Measurements from ENCODE around the gene LRRFIP1. TPM values are rescaled to one million over a fixed set of nuclear protein-coding genes. Genes with fewer than 3 reads are reported as not detected.

The LRRFIP1 gene
- total RNA-seq, 2 donors from 2014 or later: 125 to 203 TPM

DNA sequence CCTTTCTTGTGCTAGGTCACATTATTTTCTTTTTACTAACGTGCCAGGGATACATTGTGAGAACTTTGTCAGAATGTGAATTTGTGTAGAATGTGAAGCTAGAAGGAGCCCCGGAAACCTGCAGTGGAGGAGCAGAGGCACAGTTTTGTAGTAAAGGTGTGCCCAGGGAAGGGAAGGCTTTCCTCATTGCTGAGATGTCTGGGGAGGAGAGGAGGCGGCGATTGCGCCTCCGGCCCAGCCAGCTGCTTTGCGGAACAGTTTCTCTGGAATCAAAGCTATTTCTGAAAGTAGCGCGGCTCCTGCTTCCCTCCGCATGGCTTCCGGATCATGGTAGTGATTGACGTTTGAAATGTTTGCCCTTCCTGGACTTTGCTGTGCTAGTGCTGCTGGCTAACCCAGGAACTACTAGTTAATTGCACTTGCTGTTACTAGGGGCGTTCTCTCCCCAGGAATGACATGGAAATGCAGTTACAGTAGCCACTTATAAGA is 88.1 kb downstream of the LRRFIP1 start:
- no peaks in the 10 kb centered on the region for H3K9me3 Mint-ChIP-seq
- H3K4me1 Mint-ChIP-seq (ENCODE audit: low read depth in 2 of 2): peaks cover 43 to 46% of the 10 kb centered on the region in 2 donors
- ATAC-seq (no peak), DNase-seq (ENCODE audit: low spot score) (peak; percentile 34)
- H3K4me3 Mint-ChIP-seq: no peak overlapping the region
- H3K27ac Mint-ChIP-seq: peak overlapping the region; percentile 27 to 79
- H3K27me3 Mint-ChIP-seq: no peaks in the 10 kb centered on the region
- H3K36me3 Mint-ChIP-seq: no peaks in the 10 kb centered on the region

DNA sequence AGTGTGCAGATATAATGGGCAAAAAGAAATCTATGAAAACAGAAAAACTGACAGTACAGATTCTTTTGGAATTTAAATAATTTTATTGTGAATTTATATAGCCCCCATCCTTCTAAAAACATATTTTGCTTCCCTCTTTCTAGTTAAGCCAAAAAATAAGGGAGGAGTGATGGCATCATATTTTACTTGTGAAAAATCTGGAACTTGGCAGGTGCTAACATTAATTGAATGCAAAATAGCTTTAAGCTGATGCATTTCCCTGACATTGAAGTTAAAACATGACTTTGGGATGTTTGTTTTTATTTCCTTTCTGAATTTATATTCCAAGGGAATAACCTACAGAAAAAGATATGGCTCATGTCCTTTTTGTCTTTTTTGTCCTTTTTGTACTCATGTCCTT is 88.6 kb downstream of the LRRFIP1 start:
- peak overlapping the region; percentile 27 to 79 for H3K27ac Mint-ChIP-seq
- peaks cover 44 to 48% of the 10 kb centered on the region in 2 donors for H3K4me1 Mint-ChIP-seq (ENCODE audit: low read depth in 2 of 2)
- H3K4me3 Mint-ChIP-seq: no peak overlapping the region
- DNase-seq (ENCODE audit: low spot score): no peak
- H3K27me3 Mint-ChIP-seq: no peaks in the 10 kb centered on the region
- H3K36me3 Mint-ChIP-seq: no peaks in the 10 kb centered on the region
- H3K9me3 Mint-ChIP-seq: no peaks in the 10 kb centered on the region
- ATAC-seq: no peak

DNA sequence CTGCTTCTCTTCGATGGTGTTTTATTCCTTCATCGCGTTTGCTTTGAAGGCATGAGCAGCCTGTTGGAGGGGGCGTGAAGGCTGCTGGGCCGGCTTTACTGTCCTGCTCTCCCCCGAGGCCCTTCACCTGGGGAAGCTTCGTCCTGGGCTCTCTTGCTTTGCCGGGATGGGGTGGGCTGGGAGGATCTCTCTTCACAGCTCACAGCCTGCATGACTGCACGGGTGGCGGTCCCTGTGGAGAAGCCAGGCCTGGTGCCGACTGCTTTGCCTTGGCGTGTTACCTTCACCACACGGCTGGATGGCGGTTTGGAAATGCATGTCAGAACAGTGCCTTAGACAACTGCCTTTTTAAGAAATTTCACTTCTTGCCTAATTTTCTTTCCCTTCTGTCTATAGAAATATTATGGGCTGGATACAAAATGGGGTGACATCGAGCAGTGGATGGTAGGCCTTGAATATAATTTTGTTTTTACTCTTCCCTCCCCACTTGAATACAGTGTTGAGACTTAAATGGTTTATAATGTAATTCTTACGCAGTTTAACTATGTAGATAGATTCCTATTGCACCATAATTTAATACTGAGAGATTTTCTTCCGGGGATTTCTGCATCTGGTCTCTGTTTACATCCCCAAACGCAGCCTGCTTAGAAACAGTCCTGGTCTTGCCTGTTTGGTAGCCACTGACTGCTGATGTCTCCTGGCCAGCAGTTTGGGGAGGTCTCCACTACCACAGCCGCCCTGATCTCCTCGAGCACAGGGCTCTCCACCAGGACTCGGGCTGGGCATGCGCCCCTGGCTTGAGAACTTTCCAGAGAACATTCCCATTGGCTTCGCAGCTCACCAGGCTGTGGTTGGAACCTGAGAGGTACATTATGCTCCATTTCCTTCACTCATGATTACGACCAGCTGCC is 90.2 kb downstream of the LRRFIP1 start:
- Mint-ChIP-seq H3K36me3 (no peaks in the 10 kb centered on the region), H3K9me3 (no peaks in the 10 kb centered on the region), H3K4me1 (ENCODE audit: low read depth in 2 of 2) (peaks cover 48% of the 10 kb centered on the region in 2 donors), H3K27ac (peak overlapping the region; percentile 7 to 79), H3K27me3 (no peaks in the 10 kb centered on the region), H3K4me3 (no peak overlapping the region)
- ATAC-seq: no peak
- DNase-seq (ENCODE audit: low spot score): peak; percentile 47

DNA sequence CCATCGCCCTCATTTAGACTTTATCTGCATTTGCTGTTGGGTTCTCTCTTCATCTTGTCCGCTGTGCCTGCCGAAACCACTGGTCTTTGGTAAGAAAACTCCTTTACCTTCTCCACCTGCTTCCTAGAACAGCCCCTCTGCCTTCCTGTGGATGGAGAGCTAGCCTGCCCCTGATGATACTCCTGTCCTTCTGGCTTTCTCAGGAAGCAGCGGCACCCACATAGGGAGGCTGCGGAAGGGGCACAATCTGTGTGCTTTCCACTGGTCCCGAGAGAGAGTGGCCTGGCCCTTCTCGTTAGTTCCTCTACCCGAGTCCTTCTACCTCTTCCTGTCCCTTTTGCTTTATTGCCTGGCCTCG is 90.9 kb downstream of the LRRFIP1 start:
- Mint-ChIP-seq H3K27me3 (no peaks in the 10 kb centered on the region), H3K4me3 (no peak overlapping the region), H3K27ac (peak overlapping the region; percentile 7 to 34), H3K4me1 (ENCODE audit: low read depth in 2 of 2) (peaks cover 44 to 48% of the 10 kb centered on the region in 2 donors), H3K36me3 (no peaks in the 10 kb centered on the region), H3K9me3 (no peaks in the 10 kb centered on the region)
- DNase-seq (ENCODE audit: low spot score): peak; percentile 28
- no peak for ATAC-seq

DNA sequence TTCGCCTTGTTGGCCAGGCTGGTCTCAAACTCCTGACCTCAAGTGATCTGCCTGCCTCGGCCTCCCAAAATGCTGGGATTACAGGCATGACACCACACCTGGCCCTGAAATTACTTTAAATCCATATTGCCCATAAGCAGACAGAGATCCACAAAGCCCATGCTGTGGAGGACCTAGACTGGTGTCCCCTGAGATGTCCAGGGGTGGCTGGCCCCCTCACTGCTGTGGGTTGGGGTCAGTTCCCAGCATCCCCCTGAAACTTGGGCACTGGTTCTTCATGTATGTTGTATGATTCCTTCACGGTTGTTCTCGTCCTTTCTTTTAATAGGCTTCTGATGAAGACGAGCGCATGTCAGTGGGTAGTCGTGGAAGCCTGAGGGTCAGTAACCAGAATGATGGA is 93.1 kb downstream of the LRRFIP1 start:
- Mint-ChIP-seq H3K4me3 (no peak overlapping the region), H3K9me3 (no peaks in the 10 kb centered on the region), H3K27me3 (no peaks in the 10 kb centered on the region), H3K36me3 (peaks cover 4% of the 10 kb centered on the region), H3K27ac (no peak overlapping the region), H3K4me1 (ENCODE audit: low read depth in 2 of 2) (peaks cover 45% of the 10 kb centered on the region in 2 donors)
- ATAC-seq (no peak), DNase-seq (ENCODE audit: low spot score) (peak; percentile 25)

DNA sequence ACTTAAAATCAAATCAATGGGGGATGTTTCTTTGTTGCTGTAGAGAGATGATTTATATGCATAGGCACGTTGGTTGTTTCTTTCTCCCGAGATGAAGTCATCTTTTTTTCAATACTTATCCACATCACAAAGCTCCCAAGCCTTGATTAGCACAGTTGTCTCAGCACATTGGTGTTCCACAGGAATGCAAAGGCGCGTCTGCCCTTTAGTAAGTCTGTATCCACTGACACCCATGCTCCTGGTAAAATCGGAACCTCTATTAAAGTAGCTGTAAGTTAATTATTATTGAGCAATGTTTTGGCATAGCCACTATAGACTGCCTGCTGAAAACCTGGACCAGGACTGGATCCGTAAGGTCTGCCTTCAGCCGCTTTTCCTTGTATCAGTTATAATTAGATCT is 93.6 kb downstream of the LRRFIP1 start:
- Mint-ChIP-seq H3K9me3 (no peaks in the 10 kb centered on the region), H3K4me1 (ENCODE audit: low read depth in 2 of 2) (peaks cover 42% of the 10 kb centered on the region in 2 donors), H3K36me3 (peaks cover 4% of the 10 kb centered on the region), H3K27ac (peak overlapping the region in 1 of 2 donors; percentile 64), H3K4me3 (no peak overlapping the region), H3K27me3 (no peaks in the 10 kb centered on the region)
- DNase-seq (ENCODE audit: low spot score): no peak
- ATAC-seq: no peak

DNA sequence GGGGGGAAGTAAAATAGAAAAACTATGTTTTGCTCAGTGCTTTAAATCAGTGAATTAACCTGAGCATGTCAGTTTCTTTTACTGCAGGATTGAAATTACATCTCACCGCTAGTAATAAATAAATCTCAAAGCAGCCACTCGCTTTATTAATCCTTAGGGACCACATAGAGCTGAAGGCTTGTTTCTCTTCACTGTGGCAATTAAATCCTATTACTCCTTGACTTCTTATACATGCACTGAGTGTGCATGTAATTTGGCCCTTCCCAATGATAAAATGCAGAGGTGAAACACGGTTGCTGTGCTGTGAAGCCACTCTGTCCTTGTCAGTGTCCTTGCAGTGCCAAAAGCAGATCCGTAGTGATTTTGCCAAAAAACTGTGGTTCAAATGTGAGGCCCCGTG is 94.1 kb downstream of the LRRFIP1 start:
- Mint-ChIP-seq H3K9me3 (no peaks in the 10 kb centered on the region), H3K4me1 (ENCODE audit: low read depth in 2 of 2) (peaks cover 39 to 42% of the 10 kb centered on the region in 2 donors), H3K27me3 (no peaks in the 10 kb centered on the region), H3K36me3 (peaks cover 4% of the 10 kb centered on the region), H3K4me3 (no peak overlapping the region), H3K27ac (peak overlapping the region; percentile 63 to 64)
- ATAC-seq (no peak), DNase-seq (ENCODE audit: low spot score) (peak; percentile 25)

DNA sequence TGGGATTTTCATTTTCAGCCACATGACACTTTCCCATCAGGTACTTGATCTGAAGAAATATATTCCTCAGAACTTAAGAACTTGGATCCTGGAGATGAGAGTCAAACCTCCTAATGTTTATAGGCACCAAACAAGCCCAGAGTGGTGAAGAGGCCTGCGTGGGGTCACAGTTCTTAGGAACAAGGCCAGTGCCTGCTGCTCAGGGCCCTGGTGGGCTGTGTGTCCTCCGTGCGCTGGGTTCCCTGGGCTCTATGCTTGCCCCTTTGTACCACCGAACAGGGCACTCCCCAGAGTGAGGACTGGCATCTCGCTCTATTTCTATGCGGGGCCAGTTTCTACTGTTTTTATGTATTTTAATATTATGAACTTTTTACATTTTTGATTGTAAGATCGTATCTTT is 95.2 kb downstream of the LRRFIP1 start:
- no peaks in the 10 kb centered on the region for H3K9me3 Mint-ChIP-seq
- no peaks in the 10 kb centered on the region for H3K27me3 Mint-ChIP-seq
- peaks cover 36 to 48% of the 10 kb centered on the region in 2 donors for H3K4me1 Mint-ChIP-seq (ENCODE audit: low read depth in 2 of 2)
- DNase-seq (ENCODE audit: low spot score) (peak; percentile 28), ATAC-seq (no peak)
- no peak overlapping the region for H3K27ac Mint-ChIP-seq
- H3K36me3 Mint-ChIP-seq: peaks cover 4% of the 10 kb centered on the region
- no peak overlapping the region for H3K4me3 Mint-ChIP-seq

DNA sequence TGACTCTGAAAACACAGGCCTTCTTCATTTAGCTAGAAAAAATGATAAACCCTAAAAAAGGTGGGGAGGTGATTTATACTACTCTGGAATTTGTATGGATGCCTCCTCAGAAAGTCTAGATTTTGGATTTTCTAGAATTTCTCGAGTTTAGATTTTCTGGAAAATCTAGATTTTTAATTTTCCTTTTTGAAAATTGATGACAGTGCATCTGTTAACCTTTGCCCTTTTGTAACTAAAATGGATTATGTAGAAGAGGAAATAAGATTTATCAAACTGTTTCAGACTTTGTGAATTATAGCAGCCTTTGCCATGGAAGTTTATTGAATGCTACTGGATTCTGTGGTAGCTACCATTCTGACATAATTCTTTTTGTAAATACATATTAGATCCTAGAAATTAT is 95.6 kb downstream of the LRRFIP1 start:
- DNase-seq (ENCODE audit: low spot score): no peak
- no peak for ATAC-seq
- Mint-ChIP-seq H3K9me3 (no peaks in the 10 kb centered on the region), H3K27ac (peak overlapping the region in 1 of 2 donors; percentile 46), H3K4me1 (ENCODE audit: low read depth in 2 of 2) (peaks cover 34 to 49% of the 10 kb centered on the region in 2 donors), H3K4me3 (no peak overlapping the region), H3K36me3 (peaks cover 4% of the 10 kb centered on the region), H3K27me3 (no peaks in the 10 kb centered on the region)

DNA sequence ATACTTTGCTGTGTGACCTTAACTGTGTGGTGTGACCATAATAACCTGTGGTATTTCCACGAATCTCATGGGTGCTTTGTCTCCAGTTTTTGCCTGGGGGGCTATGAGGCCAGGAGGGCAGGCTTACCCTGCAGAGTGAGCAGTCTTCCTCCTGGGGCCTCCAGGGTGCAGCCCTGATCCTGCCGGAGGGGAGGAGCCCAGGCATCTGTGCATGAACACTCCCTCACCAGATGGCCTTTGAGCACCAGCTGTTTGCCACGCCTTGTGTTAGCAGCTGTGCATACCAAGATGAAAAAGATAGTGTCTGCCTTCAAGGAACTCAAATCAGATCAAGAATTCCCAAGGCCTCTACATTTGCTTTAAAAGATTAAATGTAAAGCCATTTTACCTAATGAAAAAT is 96.2 kb downstream of the LRRFIP1 start:
- no peak for ATAC-seq
- H3K4me3 Mint-ChIP-seq: no peak overlapping the region

DNA sequence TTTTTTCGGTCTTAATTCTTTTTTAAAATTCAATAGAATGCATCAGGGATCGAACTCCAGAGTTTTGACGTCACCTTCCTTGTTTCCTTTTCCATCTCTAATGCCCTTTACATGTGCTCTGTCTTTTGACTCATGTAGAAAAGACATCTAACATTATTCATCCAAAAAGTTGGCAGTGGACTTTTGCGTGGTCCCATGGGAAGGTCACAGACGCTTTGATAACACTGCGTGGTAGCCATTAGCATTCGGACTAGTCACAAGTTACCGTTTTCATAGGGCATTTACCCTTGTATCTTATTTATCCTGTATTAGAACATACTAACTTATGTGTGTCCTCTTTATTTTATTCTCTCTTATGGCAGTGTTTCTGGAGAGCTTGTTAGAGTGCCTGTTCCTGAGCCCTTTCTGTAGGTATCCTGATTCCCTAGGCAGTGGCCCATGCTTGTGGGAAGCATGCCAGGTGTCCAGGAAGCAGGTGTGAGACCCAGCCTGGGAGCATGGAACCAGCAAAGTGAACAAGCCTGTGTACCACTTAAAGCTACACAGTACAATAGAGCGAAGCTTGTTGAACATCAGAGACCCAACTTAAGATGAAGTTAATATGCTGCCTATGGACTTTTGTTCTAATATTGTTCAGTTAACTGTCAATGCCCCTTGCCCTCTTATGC is 97.6 kb downstream of the LRRFIP1 start:
- DNase-seq (ENCODE audit: low spot score): no peak
- no peak for ATAC-seq
- peaks cover 34 to 52% of the 10 kb centered on the region in 2 donors for H3K4me1 Mint-ChIP-seq (ENCODE audit: low read depth in 2 of 2)
- H3K27ac Mint-ChIP-seq: peak overlapping the region in 1 of 2 donors; percentile 16
- H3K9me3 Mint-ChIP-seq: no peaks in the 10 kb centered on the region
- no peak overlapping the region for H3K4me3 Mint-ChIP-seq
- H3K36me3 Mint-ChIP-seq: peaks cover 4% of the 10 kb centered on the region
- H3K27me3 Mint-ChIP-seq: no peaks in the 10 kb centered on the region

More for the DNA sequence above, 96.2 kb downstream of the LRRFIP1 start:
- DNase-seq (ENCODE audit: low spot score): peak; percentile 38
- H3K36me3 Mint-ChIP-seq: peaks cover 4% of the 10 kb centered on the region
- H3K4me1 Mint-ChIP-seq (ENCODE audit: low read depth in 2 of 2): peaks cover 31 to 47% of the 10 kb centered on the region in 2 donors
- no peaks in the 10 kb centered on the region for H3K9me3 Mint-ChIP-seq
- H3K27ac Mint-ChIP-seq: peak overlapping the region; percentile 46 to 53
- no peaks in the 10 kb centered on the region for H3K27me3 Mint-ChIP-seq

DNA sequence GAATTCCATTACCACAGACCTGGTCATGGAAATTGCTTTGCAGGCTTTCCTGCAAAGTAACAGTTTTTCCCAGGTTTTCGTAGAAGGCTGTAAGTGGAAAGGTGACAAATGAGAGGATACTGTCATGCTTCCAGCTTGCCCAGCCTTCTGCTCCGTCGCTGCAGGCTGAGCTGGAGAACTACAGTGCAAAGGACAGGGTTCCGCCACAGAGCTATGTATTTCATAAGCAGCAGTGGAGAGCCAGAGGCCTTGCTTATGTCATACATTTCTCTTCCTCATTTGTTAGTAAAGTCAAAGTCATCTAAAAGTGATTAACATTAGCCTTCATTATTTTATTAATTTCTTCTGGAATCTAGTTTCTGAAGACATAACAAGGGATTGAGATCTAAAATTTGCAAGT is 98.3 kb downstream of the LRRFIP1 start:
- peaks cover 4% of the 10 kb centered on the region for H3K36me3 Mint-ChIP-seq
- peak overlapping the region in 1 of 2 donors; percentile 16 for H3K27ac Mint-ChIP-seq
- no peaks in the 10 kb centered on the region for H3K9me3 Mint-ChIP-seq
- H3K27me3 Mint-ChIP-seq: no peaks in the 10 kb centered on the region
- H3K4me1 Mint-ChIP-seq (ENCODE audit: low read depth in 2 of 2): peaks cover 32 to 59% of the 10 kb centered on the region in 2 donors
- DNase-seq (ENCODE audit: low spot score): peak; percentile 32
- no peak for ATAC-seq
- H3K4me3 Mint-ChIP-seq: no peak overlapping the region

DNA sequence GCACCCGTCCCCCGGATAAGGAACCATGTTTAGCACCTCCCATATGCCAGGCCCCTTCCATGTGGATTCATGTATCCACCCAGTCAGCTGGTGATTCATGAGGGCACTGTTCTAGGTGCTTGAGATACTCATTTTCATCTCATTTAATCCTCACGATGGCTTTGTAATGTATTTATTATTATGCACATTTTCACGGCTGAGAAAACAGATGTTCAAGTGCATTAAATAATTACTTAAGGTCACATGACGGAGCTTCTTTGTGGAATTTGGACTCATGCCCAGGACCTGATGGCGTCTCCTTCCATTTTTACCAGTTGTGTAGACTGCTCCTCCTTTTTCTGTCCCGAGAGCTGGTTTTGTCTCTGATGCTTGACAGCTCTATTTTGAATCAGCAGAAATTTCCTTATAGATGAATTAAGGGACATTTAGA is 99.0 kb downstream of the LRRFIP1 start:
- H3K4me3 Mint-ChIP-seq: no peak overlapping the region
- H3K9me3 Mint-ChIP-seq: no peaks in the 10 kb centered on the region
- ATAC-seq (no peak), DNase-seq (ENCODE audit: low spot score) (peak; percentile 23)
- H3K36me3 Mint-ChIP-seq: peaks cover 4% of the 10 kb centered on the region
- H3K4me1 Mint-ChIP-seq (ENCODE audit: low read depth in 2 of 2): peaks cover 36 to 66% of the 10 kb centered on the region in 2 donors
- no peaks in the 10 kb centered on the region for H3K27me3 Mint-ChIP-seq
- peak overlapping the region; percentile 20 to 46 for H3K27ac Mint-ChIP-seq

DNA sequence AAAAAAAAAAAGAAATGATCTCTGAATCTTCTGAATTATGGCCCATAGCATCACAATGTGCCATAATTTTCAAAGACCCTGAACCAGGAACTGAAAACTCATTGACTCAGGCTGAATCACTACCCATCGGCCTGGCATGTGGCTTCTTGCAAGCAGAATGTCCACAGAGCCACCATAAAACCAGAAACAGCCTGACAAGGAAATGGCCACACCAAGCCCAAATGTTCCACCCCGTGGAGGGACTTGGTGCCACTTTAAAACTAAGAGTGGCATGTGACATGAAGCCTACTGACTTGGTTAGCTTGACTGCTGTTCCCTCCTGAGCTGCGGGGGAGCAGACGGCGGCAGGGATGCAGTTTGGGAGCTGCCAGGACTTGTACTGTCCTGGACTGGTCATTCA is 100.0 kb downstream of the LRRFIP1 start:
- Mint-ChIP-seq H3K36me3 (peaks cover 4% of the 10 kb centered on the region), H3K4me3 (no peak overlapping the region), H3K4me1 (ENCODE audit: low read depth in 2 of 2) (peaks cover 39 to 66% of the 10 kb centered on the region in 2 donors), H3K27me3 (no peaks in the 10 kb centered on the region), H3K27ac (peak overlapping the region; percentile 63 to 75), H3K9me3 (no peaks in the 10 kb centered on the region)
- ATAC-seq (no peak), DNase-seq (ENCODE audit: low spot score) (no peak)
